ENCODE results near the gene PRKN.

DNA sequence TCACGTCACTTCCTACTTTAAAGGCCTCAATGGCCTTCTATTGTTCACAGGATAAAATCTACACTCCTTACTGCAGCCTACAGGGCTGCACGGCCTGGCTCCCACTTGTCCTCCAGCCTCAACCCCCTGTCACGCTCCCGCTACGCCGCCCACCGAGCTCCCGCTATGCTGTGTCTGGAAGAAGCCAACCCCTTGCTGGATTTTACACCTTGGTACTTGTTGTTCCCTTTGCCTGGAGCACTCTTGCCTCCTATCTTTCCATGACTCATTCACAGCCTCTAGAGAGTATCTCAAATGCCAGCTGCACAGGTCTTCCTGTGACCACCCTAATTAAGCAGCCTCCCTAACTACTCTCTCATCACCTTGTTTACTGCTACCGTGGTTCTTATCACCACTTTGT is 259.9 kb downstream of the PRKN start:
- TF ChIP-seq POLR2A (IDR thresholded peaks at IDR 0.05) = no peak
- TF ChIP-seq, protein P1, sequence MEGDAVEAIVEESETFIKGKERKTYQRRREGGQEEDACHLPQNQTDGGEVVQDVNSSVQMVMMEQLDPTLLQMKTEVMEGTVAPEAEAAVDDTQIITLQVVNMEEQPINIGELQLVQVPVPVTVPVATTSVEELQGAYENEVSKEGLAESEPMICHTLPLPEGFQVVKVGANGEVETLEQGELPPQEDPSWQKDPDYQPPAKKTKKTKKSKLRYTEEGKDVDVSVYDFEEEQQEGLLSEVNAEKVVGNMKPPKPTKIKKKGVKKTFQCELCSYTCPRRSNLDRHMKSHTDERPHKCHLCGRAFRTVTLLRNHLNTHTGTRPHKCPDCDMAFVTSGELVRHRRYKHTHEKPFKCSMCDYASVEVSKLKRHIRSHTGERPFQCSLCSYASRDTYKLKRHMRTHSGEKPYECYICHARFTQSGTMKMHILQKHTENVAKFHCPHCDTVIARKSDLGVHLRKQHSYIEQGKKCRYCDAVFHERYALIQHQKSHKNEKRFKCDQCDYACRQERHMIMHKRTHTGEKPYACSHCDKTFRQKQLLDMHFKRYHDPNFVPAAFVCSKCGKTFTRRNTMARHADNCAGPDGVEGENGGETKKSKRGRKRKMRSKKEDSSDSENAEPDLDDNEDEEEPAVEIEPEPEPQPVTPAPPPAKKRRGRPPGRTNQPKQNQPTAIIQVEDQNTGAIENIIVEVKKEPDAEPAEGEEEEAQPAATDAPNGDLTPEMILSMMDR (IDR thresholded peaks at IDR 0.05) = no peak
